ENCODE data around the gene AKAP13. TPM values are rescaled to one million over a fixed set of nuclear protein-coding genes. Genes with fewer than 3 reads are reported as not detected.
"Not testable (repeated sequence)": the region's sequence is repeated elsewhere in the genome, so short reads cannot be mapped to it uniquely, and the experiment has no call there.

The AKAP13 gene
- total and polyA plus RNA-seq, 2 donors (not counting 1 experiment from before 2014, with no cell fraction given) = 73.8 to 358 TPM

- no peaks in the 10 kb centered on the region for H3K27me3 Mint-ChIP-seq
- Histone ChIP-seq H3K27ac (ENCODE audit: low read length in 2 of 2) (peak overlapping the region; percentile 84 to 94), H3K27me3 (replicated peaks in 1 of 4; ENCODE audit: control extremely low read depth in 1 of 4, control insufficient read depth in 3 of 4, insufficient read depth in 4 of 4, low read length in 3 of 4) (no peaks in the 10 kb centered on the region), H3K9me3 (ENCODE audit: control extremely low read depth in 1 of 3, control insufficient read depth in 2 of 3, insufficient read depth in 1 of 3, low read length in 2 of 3) (no peaks in the 10 kb centered on the region), H4K20me1 (ENCODE audit: control insufficient read depth, insufficient read depth, low read length, poor library complexity, severe bottlenecking) (peaks cover 13% of the 10 kb centered on the region), H2AFZ (ENCODE audit: insufficient read depth, low read depth, low read length, poor library complexity, severe bottlenecking) (no peak overlapping the region), H3K4me2 (replicated peaks; ENCODE audit: low read depth, low read length, poor library complexity, severe bottlenecking) (peak overlapping the region; percentile 71), H3K9ac (ENCODE audit: low read length) (no peak overlapping the region), H3K4me3 (ENCODE audit: control extremely low read depth in 1 of 5, extremely low read depth in 1 of 5, insufficient read depth in 1 of 5, low read depth in 2 of 5, low read length in 4 of 5) (no peak overlapping the region), H3K36me3 (replicated peaks in 1 of 2; ENCODE audit: control extremely low read depth in 1 of 2, control insufficient read depth in 1 of 2, extremely low read depth in 1 of 2, insufficient read depth in 2 of 2, low read length in 1 of 2) (peaks cover 18 to 60% of the 10 kb centered on the region in 2 experiments), H3K79me2 (ENCODE audit: control insufficient read depth, insufficient read depth, low read length) (peaks cover 66% of the 10 kb centered on the region), H3K4me1 (ENCODE audit: control insufficient read depth in 2 of 2, insufficient read depth in 2 of 2, low read length in 2 of 2) (peaks cover 55% of the 10 kb centered on the region in 2 donors)
- H3K4me3 Mint-ChIP-seq = peak overlapping the region; percentile 85
- peak overlapping the region; percentile 72 for H3K27ac Mint-ChIP-seq
- no peak for TF ChIP-seq EZH2 (IDR thresholded peaks at IDR 0.05; ENCODE audit: borderline replicate concordance, insufficient read depth, low read depth, low read length, poor library complexity, severe bottlenecking)
- no peak for TF ChIP-seq CTCF (IDR thresholded peaks at IDR 0.05)
- DNase-seq = no peak
- peaks cover 61% of the 10 kb centered on the region for H3K4me1 Mint-ChIP-seq
- ChIA-PET CTCF (no interaction called here), POLR2A (no interaction called here)
- WGBS (ENCODE audit: insufficient coverage) = 43% methylated on average over 3 of the region's 4 CpGs
- H3K9me3 Mint-ChIP-seq (ENCODE audit: insufficient read depth) = no peaks in the 10 kb centered on the region
- ATAC-seq (ENCODE audit: low read depth) = no peak
- intact Hi-C loops (cut with micrococcal nuclease) = loop anchor here (5.0 to 10.0 kb wide), 5 partner anchors 37 to 270 kb away; no protein-coding TSS in a partner anchor
Measured at GRCh38 chr15:85584872-85585271, 204.5 kb downstream of the AKAP13 start.

- H3K27ac ChIP-seq (ENCODE audit: low read length in 2 of 2); H3K4me2 ChIP-seq (replicated peaks; ENCODE audit: low read depth, low read length, poor library complexity, severe bottlenecking); H3K9me3 Mint-ChIP-seq (ENCODE audit: insufficient read depth); DNase-seq; H3K4me3 Mint-ChIP-seq; H3K9ac ChIP-seq (ENCODE audit: low read length); H3K27me3 Mint-ChIP-seq; ATAC-seq (ENCODE audit: low read depth); H3K4me3 ChIP-seq (ENCODE audit: control extremely low read depth in 1 of 5, extremely low read depth in 1 of 5, insufficient read depth in 1 of 5, low read depth in 2 of 5, low read length in 4 of 5); H3K9me3 ChIP-seq (ENCODE audit: control extremely low read depth in 1 of 3, control insufficient read depth in 2 of 3, insufficient read depth in 1 of 3, low read length in 2 of 3); H2AFZ ChIP-seq (ENCODE audit: insufficient read depth, low read depth, low read length, poor library complexity, severe bottlenecking); H3K27me3 ChIP-seq (replicated peaks in 1 of 4; ENCODE audit: control extremely low read depth in 1 of 4, control insufficient read depth in 3 of 4, insufficient read depth in 4 of 4, low read length in 3 of 4): not testable (repeated sequence)
- POLR2A ChIA-PET = interaction anchor here (0.7 kb wide), 1 partner anchor 33 kb away, joined by 3 read pairs; no protein-coding TSS in a partner anchor
- Histone ChIP-seq H3K36me3 (replicated peaks in 1 of 2; ENCODE audit: control extremely low read depth in 1 of 2, control insufficient read depth in 1 of 2, extremely low read depth in 1 of 2, insufficient read depth in 2 of 2, low read length in 1 of 2) (peaks cover 15 to 55% of the 10 kb centered on the region in 2 experiments), H3K4me1 (ENCODE audit: control insufficient read depth in 2 of 2, insufficient read depth in 2 of 2, low read length in 2 of 2) (peaks cover 42 to 44% of the 10 kb centered on the region in 2 donors), H4K20me1 (ENCODE audit: control insufficient read depth, insufficient read depth, low read length, poor library complexity, severe bottlenecking) (peaks cover 20% of the 10 kb centered on the region), H3K79me2 (ENCODE audit: control insufficient read depth, insufficient read depth, low read length) (peaks cover 71% of the 10 kb centered on the region)
- Mint-ChIP-seq H3K4me1 (peaks cover 48% of the 10 kb centered on the region), H3K27ac (peak overlapping the region; percentile 37)
- WGBS (ENCODE audit: insufficient coverage) = no CpG with 5 or more reads among the region's 5 CpGs
- intact Hi-C loops (cut with micrococcal nuclease) = loop anchor here (10.0 kb wide), 1 partner anchor 271 kb away; no protein-coding TSS in a partner anchor
- CTCF ChIA-PET = interaction anchor here (0.6 to 0.8 kb wide), 3 partner anchors 96 to 170 kb away, joined by 3 read pairs; no protein-coding TSS in a partner anchor
Measured at GRCh38 chr15:85586196-85586595, 205.8 kb downstream of the AKAP13 start.

Data from B cell (primary cell).